Vagina (tissue), 2 donors: Measurements from ENCODE around the gene ZNF2. TPM values are rescaled to one million over a fixed set of nuclear protein-coding genes. Genes with fewer than 3 reads are reported as not detected.

Experiments used
- DNase-seq, 2 donors: peaks; one replicate each; pipeline ENCODE4 v3.0.0-alpha.2; 2017; ENCODE audit errors: extremely low spot score in 2 of 2
- H3K27ac ChIP-seq: fragments of 200-600 bp; sonication (generic); one replicate; pipeline ENCODE4 v1.5.1; 2019
- H3K27me3 ChIP-seq: fragments of 200-600 bp; sonication (generic); one replicate; pipeline ENCODE4 v1.5.1; 2019
- H3K36me3 ChIP-seq, 2 donors: fragments of 200-600 bp; sonication (generic); one replicate each; pipeline ENCODE4 v1.5.1; 2017 to 2019
- H3K4me1 ChIP-seq: fragments of 200-600 bp; sonication (generic); one replicate; pipeline ENCODE4 v1.5.1; 2019
- H3K4me3 ChIP-seq, 2 donors: fragments of 200-600 bp; sonication (generic); 1 replicate in 1 of 2; 2 replicates in 1 of 2; pipeline ENCODE4 v1.5.1; 2016 to 2019
- H3K9me3 ChIP-seq: fragments of 200-600 bp; sonication (generic); one replicate; pipeline ENCODE4 v1.5.1; 2019
- POLR2A ChIP-seq, 2 donors: fragments of 450-650 bp; IDR thresholded peaks; one replicate each; pipeline ENCODE4 v1.6.1; 2017; ENCODE audit warnings: antibody characterized with exemption in 2 of 2, mild to moderate bottlenecking in 2 of 2, moderate library complexity in 2 of 2
- POLR2AphosphoS5 ChIP-seq, 2 donors: sonication (generic); formaldehyde crosslinking; IDR thresholded peaks; one replicate each; pipeline ENCODE4 v1.9.0; 2017; ENCODE audit warnings: antibody characterized with exemption in 2 of 2, mild to moderate bottlenecking in 2 of 2, low read depth in 1 of 2; ENCODE audit not compliant: insufficient read depth in 1 of 2
- intact Hi-C: fragments of 100-400 bp; cut with DNase I; formaldehyde crosslinking; loops from one replicate; pipeline ENCODE4 v1.15.1; 2023
- total RNA-seq: library from RNA; depleted of rRNA; stranded (reverse); fragments of >200 nt; gene quantifications from one replicate; pipeline ENCODE4 v1.2.3, GENCODE V29; 2016
- TF ChIP-seq, protein P1 (sequence below), 3 experiments: fragments of 450-650 bp in 2 of 3; fragments of 200-600 bp in 1 of 3; sonication (generic) in 1 of 3; IDR thresholded peaks; one replicate each; pipeline ENCODE4 v1.5.1; 2017 to 2019; ENCODE audit warnings: antibody characterized with exemption in 3 of 3, mild to moderate bottlenecking in 2 of 3, moderate library complexity in 2 of 3

The ZNF2 gene
- total RNA-seq, 1 donor from 2014 or later, result 4.2 TPM

DNA sequence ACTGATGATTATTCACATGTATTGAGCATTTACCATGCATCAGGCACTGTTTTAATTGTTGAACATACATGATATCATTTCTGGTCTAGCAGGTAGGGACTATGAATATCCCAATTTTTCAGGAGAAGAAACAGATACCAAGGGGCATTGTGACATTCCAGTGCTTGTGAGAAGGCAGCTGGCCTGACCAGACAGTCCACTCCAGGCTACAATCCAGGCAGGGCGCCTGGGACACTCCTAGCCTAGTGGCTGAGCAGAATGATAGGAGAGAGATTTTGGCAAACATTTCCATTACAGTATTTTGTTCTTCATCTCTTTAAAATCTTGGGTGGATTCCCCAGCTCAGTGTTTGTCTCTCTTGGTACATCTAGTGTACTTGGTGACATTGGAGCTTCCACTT lies 66.6 kb downstream of the ZNF2 start:
- H3K27me3 ChIP-seq, result no peaks in the 10 kb centered on the region
- no peaks in the 10 kb centered on the region for H3K9me3 ChIP-seq
- no peaks in the 10 kb centered on the region for H3K36me3 ChIP-seq
- TF ChIP-seq POLR2AphosphoS5 (IDR thresholded peaks at IDR 0.05; ENCODE audit: insufficient read depth in 1 of 2, low read depth in 1 of 2), result no peak
- TF ChIP-seq, protein P1, sequence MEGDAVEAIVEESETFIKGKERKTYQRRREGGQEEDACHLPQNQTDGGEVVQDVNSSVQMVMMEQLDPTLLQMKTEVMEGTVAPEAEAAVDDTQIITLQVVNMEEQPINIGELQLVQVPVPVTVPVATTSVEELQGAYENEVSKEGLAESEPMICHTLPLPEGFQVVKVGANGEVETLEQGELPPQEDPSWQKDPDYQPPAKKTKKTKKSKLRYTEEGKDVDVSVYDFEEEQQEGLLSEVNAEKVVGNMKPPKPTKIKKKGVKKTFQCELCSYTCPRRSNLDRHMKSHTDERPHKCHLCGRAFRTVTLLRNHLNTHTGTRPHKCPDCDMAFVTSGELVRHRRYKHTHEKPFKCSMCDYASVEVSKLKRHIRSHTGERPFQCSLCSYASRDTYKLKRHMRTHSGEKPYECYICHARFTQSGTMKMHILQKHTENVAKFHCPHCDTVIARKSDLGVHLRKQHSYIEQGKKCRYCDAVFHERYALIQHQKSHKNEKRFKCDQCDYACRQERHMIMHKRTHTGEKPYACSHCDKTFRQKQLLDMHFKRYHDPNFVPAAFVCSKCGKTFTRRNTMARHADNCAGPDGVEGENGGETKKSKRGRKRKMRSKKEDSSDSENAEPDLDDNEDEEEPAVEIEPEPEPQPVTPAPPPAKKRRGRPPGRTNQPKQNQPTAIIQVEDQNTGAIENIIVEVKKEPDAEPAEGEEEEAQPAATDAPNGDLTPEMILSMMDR (IDR thresholded peaks at IDR 0.05), result no peak
- TF ChIP-seq POLR2A (IDR thresholded peaks at IDR 0.05), result no peak
- DNase-seq, result no peak
- no peak overlapping the region for H3K4me3 ChIP-seq
- H3K4me1 ChIP-seq, result no peaks in the 10 kb centered on the region
- intact Hi-C loops, result no loop called here
- no peak overlapping the region for H3K27ac ChIP-seq

Other genes starting within 250 kb of the ZNF2 start
- 71.0 TPM for gene MAL, start 140.1 kb upstream of the ZNF2 start, total RNA-seq
- 55.0 TPM for gene MRPS5, start 44.0 kb upstream of the ZNF2 start, total RNA-seq
- 14.0 TPM for gene ZNF514, start 6.0 kb upstream of the ZNF2 start, total RNA-seq
- 2.7 TPM for gene ZNF892, start 41.7 kb downstream of the ZNF2 start, total RNA-seq
- gene PROM2, start 108.6 kb downstream of the ZNF2 start, total RNA-seq, result 70.5 TPM
- gene KCNIP3, start 131.5 kb downstream of the ZNF2 start, total RNA-seq, result 27.5 TPM
- 42.0 TPM for gene FAHD2A, start 236.9 kb downstream of the ZNF2 start, total RNA-seq